A549 (cell line): ENCODE results near the gene C1QTNF4.

ENCODE experiments used
- CEBPB ChIP-seq, 2 experiments: fragments of >200 bp in 1 of 2; sonication (Bioruptor Twin) in 1 of 2; formaldehyde crosslinking in 1 of 2; IDR thresholded peaks; 2 replicates each; pipeline ENCODE4 v1.6.1; 2012 to 2016
- ESRRA ChIP-seq: fragments of 150-350 bp; IDR thresholded peaks from 2 replicates; pipeline ENCODE4 v1.6.1; 2014; ENCODE audit warnings: mild to moderate bottlenecking, low read length, borderline replicate concordance
- MAX ChIP-seq: IDR thresholded peaks from 2 replicates; pipeline ENCODE4 v1.6.1; 2012
- RAD21 ChIP-seq, 2 experiments: fragments of >200 bp in 1 of 2; sonication (Bioruptor Twin) in 1 of 2; formaldehyde crosslinking in 1 of 2; IDR thresholded peaks in 1 of 2; conservative IDR thresholded peaks in 1 of 2; 2 replicates in 1 of 2; 3 replicates in 1 of 2; pipeline ENCODE4 v1.6.1; 2012 to 2018; ENCODE audit warnings: inconsistent platforms in 1 of 2
- RARB ChIP-seq: fragments of 250-450 bp; sonication (Bioruptor Pico); IDR thresholded peaks from 2 replicates; pipeline ENCODE4 v1.8.0; 2021; ENCODE audit warnings: mild to moderate bottlenecking, moderate library complexity

- TF ChIP-seq RAD21 (conservative IDR thresholded peaks at IDR 0.05 in 1 of 2, IDR thresholded peaks at IDR 0.05 in 1 of 2) (no peak), MAX (no peak), ESRRA (no peak), CEBPB (IDR thresholded peaks at IDR 0.05) (no peak), RARB (CRISPR knock-in tag) (no peak)
Measured at GRCh38 chr11:47607380-47607779, 13.2 kb upstream of the C1QTNF4 start.
